PFSK-1 (cell line): ENCODE data around the gene RAB3IL1.

ENCODE experiments used
- FOXP2 ChIP-seq: optimal IDR thresholded peaks from 2 replicates; pipeline ENCODE3; 2011; ENCODE audit warnings: borderline replicate concordance, control low read depth, inconsistent platforms; ENCODE audit not compliant: insufficient read depth; ENCODE audit errors: extremely low read length, extremely low read depth
- POLR2AphosphoS5 ChIP-seq: IDR thresholded peaks from 2 replicates; pipeline ENCODE4 v1.6.1; 2012; ENCODE audit warnings: low read depth, mild to moderate bottlenecking, control low read depth, low read length, moderate library complexity
- SIN3A ChIP-seq: IDR thresholded peaks from 2 replicates; pipeline ENCODE4 v1.6.1; 2012; ENCODE audit warnings: mild to moderate bottlenecking, low read length, moderate library complexity, borderline replicate concordance; ENCODE audit not compliant: insufficient read depth
- TAF1 ChIP-seq: IDR thresholded peaks from 2 replicates; pipeline ENCODE4 v1.6.1; 2012; ENCODE audit warnings: low read length, control low read depth, borderline replicate concordance; ENCODE audit not compliant: insufficient read depth
- TF ChIP-seq, protein P1 (sequence below), 2 experiments: IDR thresholded peaks; 2 replicates each; pipeline versions ENCODE4 v1.6.1 to v1.8.0; 2011 to 2012; ENCODE audit warnings: low read depth in 2 of 2, low read length in 2 of 2, control low read depth in 1 of 2, inconsistent platforms in 1 of 2, mild to moderate bottlenecking in 1 of 2, moderate library complexity in 1 of 2; ENCODE audit not compliant: insufficient read depth in 1 of 2

The RAB3IL1 gene

DNA sequence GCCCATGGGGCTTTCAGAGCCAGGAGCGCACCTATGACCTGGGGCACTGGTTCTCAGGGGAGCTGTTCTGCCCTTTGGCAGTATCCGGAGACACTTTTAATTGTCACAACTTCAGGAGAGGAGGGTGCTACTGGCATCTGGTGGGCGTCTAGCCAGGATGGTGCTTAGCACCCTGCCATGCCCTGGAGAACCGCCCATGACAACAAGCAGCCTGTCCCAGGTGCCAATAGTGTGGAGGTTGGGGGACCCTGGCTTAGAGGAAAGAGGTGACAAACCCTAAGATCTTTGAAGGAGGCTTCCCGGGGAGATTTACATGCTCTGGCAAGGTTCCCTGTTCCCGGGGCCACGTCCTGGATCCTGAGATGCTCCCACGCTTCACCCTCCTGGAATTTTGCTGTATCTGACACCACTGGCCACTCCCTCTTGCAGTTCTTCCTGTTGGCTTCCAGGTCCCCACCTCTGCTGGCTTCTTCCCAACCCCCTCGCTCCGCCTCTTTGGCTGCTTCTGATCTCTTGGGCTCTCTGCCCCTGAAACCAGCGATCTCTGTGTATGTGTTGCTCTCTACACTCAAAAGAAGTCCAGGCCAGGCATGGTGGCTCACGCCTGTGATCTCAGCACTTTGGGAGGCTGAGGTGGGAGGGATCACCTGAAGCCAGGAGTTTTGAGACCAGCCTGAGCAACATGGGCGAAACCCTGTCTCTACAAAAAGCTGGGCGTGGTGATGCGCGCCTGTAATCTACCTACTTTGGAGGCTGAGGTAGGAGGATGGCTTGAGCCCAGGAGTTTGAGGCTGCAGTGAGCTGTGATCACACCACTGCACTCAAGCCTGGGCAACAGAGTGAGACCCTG is 57.1 kb downstream of the RAB3IL1 start:
- TF ChIP-seq, protein P1, sequence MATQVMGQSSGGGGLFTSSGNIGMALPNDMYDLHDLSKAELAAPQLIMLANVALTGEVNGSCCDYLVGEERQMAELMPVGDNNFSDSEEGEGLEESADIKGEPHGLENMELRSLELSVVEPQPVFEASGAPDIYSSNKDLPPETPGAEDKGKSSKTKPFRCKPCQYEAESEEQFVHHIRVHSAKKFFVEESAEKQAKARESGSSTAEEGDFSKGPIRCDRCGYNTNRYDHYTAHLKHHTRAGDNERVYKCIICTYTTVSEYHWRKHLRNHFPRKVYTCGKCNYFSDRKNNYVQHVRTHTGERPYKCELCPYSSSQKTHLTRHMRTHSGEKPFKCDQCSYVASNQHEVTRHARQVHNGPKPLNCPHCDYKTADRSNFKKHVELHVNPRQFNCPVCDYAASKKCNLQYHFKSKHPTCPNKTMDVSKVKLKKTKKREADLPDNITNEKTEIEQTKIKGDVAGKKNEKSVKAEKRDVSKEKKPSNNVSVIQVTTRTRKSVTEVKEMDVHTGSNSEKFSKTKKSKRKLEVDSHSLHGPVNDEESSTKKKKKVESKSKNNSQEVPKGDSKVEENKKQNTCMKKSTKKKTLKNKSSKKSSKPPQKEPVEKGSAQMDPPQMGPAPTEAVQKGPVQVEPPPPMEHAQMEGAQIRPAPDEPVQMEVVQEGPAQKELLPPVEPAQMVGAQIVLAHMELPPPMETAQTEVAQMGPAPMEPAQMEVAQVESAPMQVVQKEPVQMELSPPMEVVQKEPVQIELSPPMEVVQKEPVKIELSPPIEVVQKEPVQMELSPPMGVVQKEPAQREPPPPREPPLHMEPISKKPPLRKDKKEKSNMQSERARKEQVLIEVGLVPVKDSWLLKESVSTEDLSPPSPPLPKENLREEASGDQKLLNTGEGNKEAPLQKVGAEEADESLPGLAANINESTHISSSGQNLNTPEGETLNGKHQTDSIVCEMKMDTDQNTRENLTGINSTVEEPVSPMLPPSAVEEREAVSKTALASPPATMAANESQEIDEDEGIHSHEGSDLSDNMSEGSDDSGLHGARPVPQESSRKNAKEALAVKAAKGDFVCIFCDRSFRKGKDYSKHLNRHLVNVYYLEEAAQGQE (IDR thresholded peaks at IDR 0.05; ENCODE audit: insufficient read depth in 1 of 2, low read depth in 2 of 2, low read length in 2 of 2) = no peak
- no peak for TF ChIP-seq SIN3A
- no peak for TF ChIP-seq POLR2AphosphoS5
- no peak for TF ChIP-seq TAF1
- TF ChIP-seq FOXP2 = no peak

DNA sequence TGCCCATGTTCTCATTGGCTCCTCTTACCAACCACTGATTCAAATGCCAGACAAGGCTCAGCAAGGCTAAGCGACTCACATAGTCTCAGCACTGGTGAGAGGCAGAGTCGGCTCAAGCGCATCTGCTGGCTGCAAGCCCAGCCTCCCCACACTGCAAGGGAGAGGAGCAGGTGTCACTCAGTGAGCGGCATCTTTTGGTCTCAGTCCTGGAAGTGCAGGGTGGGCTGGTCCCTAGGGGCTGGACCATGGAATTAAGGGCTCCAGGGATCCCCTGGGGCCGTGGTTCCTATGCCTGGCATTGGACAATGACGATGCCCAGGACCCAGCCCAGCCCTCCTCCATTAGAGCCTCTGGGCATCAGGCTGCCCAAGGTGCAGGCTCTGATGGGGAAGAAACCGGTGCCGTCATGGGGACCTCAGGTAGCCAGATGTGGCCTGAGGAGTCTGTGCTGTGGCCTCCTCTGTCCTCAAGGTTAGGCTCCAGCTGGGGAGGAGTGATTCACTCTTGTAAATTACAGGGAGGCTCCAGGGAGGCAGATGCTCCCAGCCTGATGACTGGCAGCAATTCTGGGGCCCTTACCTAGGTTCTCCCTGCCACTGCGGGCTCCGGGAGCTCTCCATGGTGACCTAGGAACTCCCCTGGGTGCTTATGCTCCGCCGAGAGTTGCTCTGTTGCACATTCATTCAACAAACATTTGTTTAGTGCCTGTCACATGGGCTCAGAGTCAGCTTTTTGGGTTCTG is 61.3 kb downstream of the RAB3IL1 start:
- TF ChIP-seq SIN3A (no peak), POLR2AphosphoS5 (no peak), FOXP2 (no peak)
- TF ChIP-seq, protein P1 (IDR thresholded peaks at IDR 0.05; ENCODE audit: insufficient read depth in 1 of 2, low read depth in 2 of 2, low read length in 2 of 2) = peak in 1 of 2 experiments; percentile 68; a peak in 1 of 4 replicates

DNA sequence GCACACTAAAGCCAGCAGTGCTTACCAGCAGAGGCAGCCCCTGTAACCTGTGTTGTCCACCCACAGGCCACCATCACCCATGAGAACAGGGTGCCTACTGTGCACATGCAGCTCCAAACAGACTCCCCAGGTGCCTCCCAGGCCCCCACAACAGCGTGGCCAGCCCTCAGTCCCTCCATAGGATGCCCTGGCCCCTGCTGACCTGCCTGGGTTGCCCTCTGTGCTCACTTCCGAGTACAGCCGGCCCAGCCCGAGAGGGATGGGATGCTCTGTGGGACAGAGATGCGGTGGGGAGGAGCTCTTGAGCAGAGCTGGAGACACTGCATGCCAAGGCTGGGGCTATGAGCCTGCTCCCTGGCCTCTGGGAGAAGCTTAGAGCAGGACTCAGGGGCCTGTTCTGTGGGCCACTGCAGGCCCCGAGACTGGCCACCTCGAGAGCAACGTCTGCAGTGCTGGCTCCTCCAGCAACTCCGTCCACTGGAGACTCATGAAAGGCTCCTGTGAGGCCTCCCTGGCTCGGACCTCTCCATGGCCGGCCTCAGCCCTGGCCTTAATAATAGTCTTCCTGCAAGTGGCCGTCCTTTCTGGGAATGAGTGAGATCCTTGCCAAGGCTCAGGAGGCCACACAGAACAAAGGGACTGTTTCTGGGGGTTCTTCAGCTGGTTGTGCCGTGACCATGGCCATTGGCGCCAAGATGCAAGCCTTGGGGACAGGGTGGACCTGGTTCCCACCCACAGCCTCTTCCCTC is 62.2 kb downstream of the RAB3IL1 start:
- no peak for TF ChIP-seq TAF1

DNA sequence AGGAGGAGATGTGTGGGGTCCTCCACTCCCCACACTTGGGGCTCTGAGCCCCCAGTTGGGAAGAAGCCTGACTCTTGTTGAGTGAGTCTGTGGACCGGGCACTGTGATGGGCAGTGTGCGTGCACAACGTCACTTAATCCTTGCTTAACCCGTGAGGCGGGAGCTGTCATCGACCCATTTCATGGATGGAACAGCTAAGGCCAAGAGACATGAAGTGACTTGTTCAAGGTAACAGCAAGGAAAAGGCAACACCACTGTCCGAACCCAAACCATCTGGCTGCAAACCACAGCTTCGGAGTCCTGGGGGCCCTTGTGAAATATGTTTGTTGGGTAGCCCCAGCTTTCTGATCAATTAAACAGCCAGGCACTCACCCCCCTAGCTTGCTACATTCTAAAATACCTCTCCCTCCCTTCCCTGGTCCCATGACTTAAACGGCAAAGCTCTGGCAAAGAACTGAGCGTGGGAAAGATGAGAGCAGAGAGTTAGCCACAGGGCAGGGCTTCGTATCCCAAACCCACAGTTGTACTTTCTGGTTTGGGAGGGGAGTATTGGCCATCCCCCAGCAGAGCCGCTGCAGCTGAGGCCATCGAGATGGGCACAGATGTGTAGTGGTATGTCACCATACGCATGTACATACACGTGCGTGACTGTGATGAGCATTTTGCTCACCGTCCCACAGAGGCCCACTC is 63.0 kb downstream of the RAB3IL1 start:
- TF ChIP-seq SIN3A (no peak), TAF1 (no peak), FOXP2 (no peak), POLR2AphosphoS5 (no peak)
- TF ChIP-seq, protein P1 (IDR thresholded peaks at IDR 0.05; ENCODE audit: insufficient read depth in 1 of 2, low read depth in 2 of 2, low read length in 2 of 2) = no peak

DNA sequence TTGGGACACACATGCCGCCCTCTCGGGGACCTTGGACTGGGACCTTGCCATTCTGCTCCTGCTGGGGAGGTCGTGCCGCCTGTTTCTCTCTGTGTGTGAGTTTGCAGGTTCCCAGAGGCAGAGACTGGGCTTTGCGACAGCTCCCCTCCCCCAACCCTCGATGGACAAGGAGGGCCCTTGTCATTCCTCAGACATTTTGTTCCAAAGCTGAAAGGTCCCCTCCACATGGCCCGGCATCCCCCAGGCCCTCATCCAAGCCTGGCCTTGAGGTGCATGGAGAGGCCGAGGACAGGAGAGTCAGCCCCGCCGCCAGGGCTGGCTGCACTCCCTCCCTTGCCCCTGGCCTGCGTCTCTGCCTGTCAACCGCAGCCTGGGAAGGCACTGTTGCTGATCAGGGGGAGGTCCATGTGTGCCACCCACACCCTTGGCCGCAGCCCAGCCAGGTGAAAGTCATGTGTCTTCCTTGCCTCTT is 63.6 kb downstream of the RAB3IL1 start:
- TF ChIP-seq POLR2AphosphoS5 = no peak
- TF ChIP-seq, protein P1 (IDR thresholded peaks at IDR 0.05; ENCODE audit: insufficient read depth in 1 of 2, low read depth in 2 of 2, low read length in 2 of 2) = no peak
- TF ChIP-seq TAF1 = no peak
